Progenitor cell of endocrine pancreas (in vitro differentiated cells): ENCODE data around the gene FAT1. TPM values are rescaled to one million over a fixed set of nuclear protein-coding genes. Genes with fewer than 3 reads are reported as not detected.

Experiments
- DNase-seq: peaks from one replicate; pipeline ENCODE4 v3.0.0; 2021; ENCODE audit warnings: low spot score; ENCODE audit not compliant: unreplicated experiment
- H3K27ac Mint-ChIP-seq: 2 replicates; pipeline ENCODE4 v1.8.0; 2021; ENCODE audit warnings: mild to moderate bottlenecking, moderate library complexity, mixed read lengths
- H3K27me3 Mint-ChIP-seq: 2 replicates; pipeline ENCODE4 v1.8.0; 2021; ENCODE audit warnings: mixed read lengths
- H3K36me3 Mint-ChIP-seq: 2 replicates; pipeline ENCODE4 v1.8.0; 2022; ENCODE audit warnings: mixed read lengths; ENCODE audit not compliant: insufficient read depth
- H3K4me1 Mint-ChIP-seq: 2 replicates; pipeline ENCODE4 v1.8.0; 2021; ENCODE audit warnings: low read depth, mixed read lengths
- H3K4me3 Mint-ChIP-seq: 2 replicates; pipeline ENCODE4 v1.8.0; 2021; ENCODE audit warnings: low read depth, mild to moderate bottlenecking, moderate library complexity, mixed read lengths
- H3K9me3 Mint-ChIP-seq: 2 replicates; pipeline ENCODE4 v1.8.0; 2021; ENCODE audit warnings: low read depth, mixed read lengths
- CTCF ChIP-seq: fragments of 200-600 bp; sonication (generic); IDR thresholded peaks from one replicate; pipeline ENCODE4 v1.5.0; 2021; ENCODE audit warnings: antibody characterized with exemption, mild to moderate bottlenecking; ENCODE audit not compliant: unreplicated experiment
- total RNA-seq: library from RNA; stranded (reverse); gene quantifications from 2 replicates; pipeline ENCODE4 v1.2.1, GENCODE V29; 2021

Gene FAT1
- total RNA-seq, 1 donor from 2014 or later: 264 TPM

- Mint-ChIP-seq H3K9me3 (no peaks in the 10 kb centered on the region), H3K4me3 (no peak overlapping the region), H3K27me3 (no peaks in the 10 kb centered on the region), H3K4me1 (no peaks in the 10 kb centered on the region), H3K36me3 (peaks cover 63% of the 10 kb centered on the region), H3K27ac (peak overlapping the region; percentile 14)
- no peak for DNase-seq
- no peak for TF ChIP-seq CTCF
Observed at GRCh38 chr4:186598686-186599085, 125.0 kb downstream of the FAT1 start.

DNA sequence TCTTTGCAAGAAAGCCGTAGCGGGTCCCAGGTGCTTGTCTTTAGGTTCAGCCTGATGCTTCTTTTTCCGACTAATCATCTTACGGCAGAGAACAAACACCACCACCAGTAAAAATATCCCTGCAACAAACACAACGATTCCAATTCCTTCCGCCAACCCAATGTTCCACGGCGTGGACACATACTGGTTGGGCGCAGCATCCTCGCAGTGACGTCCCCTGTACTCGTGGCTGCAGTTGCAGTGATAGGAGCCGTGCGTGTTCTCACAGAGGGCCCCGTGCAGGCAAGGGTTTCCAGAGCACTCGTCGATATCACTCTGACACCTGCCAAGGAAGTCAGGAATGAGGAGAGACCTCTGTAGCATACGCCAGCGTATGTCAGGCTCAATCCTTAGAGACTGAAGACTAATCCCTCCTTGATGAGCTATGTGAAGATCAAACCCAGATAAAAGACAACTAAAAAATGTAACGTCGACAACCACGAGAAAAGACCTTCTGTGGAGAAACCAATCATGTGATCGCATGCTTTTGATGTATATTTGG, 126.7 kb downstream of the FAT1 start:
- Mint-ChIP-seq H3K27me3 (no peaks in the 10 kb centered on the region), H3K4me3 (no peak overlapping the region), H3K9me3 (no peaks in the 10 kb centered on the region), H3K27ac (no peak overlapping the region), H3K4me1 (no peaks in the 10 kb centered on the region), H3K36me3 (peaks cover 61% of the 10 kb centered on the region)
- DNase-seq: no peak
- no peak for TF ChIP-seq CTCF

- no peak for DNase-seq
- TF ChIP-seq CTCF: no peak
- no peaks in the 10 kb centered on the region for H3K27me3 Mint-ChIP-seq
- no peak overlapping the region for H3K27ac Mint-ChIP-seq
- H3K9me3 Mint-ChIP-seq: no peaks in the 10 kb centered on the region
- peaks cover 57% of the 10 kb centered on the region for H3K36me3 Mint-ChIP-seq
- H3K4me3 Mint-ChIP-seq: no peak overlapping the region
- no peaks in the 10 kb centered on the region for H3K4me1 Mint-ChIP-seq
Observed at GRCh38 chr4:186596346-186596745, 127.3 kb downstream of the FAT1 start.

- Mint-ChIP-seq H3K36me3 (peaks cover 54% of the 10 kb centered on the region), H3K27me3 (no peaks in the 10 kb centered on the region), H3K4me1 (peaks cover 1% of the 10 kb centered on the region), H3K27ac (no peak overlapping the region), H3K4me3 (no peak overlapping the region), H3K9me3 (no peaks in the 10 kb centered on the region)
- TF ChIP-seq CTCF: no peak
- no peak for DNase-seq
Observed at GRCh38 chr4:186593587-186593973, 130.1 kb downstream of the FAT1 start.

- H3K4me1 Mint-ChIP-seq: peaks cover 1% of the 10 kb centered on the region
- no peak overlapping the region for H3K4me3 Mint-ChIP-seq
- no peak for DNase-seq
- H3K27ac Mint-ChIP-seq: peak overlapping the region; percentile 42
- H3K36me3 Mint-ChIP-seq: peaks cover 54% of the 10 kb centered on the region
- no peaks in the 10 kb centered on the region for H3K9me3 Mint-ChIP-seq
- no peaks in the 10 kb centered on the region for H3K27me3 Mint-ChIP-seq
- no peak for TF ChIP-seq CTCF
Observed at GRCh38 chr4:186592966-186593586, 130.6 kb downstream of the FAT1 start.
